GM19463 (cell line): ENCODE measurements around the gene HMGXB3.

Experiments
- ATAC-seq: cut with Tn5 transposase; IDR thresholded peaks from one replicate; pipeline ENCODE4 v1.9.1; 2021; ENCODE audit warnings: mild to moderate bottlenecking, moderate library complexity; ENCODE audit not compliant: unreplicated experiment

Gene HMGXB3

GRCh38 chr5:149988126-149988525 lies 12.4 kb upstream of the HMGXB3 start:
- no peak for ATAC-seq

GRCh38 chr5:149990518-149991376 lies 9.8 kb upstream of the HMGXB3 start:
- peak; percentile 69 for ATAC-seq

- ATAC-seq: no peak
Observed at GRCh38 chr5:149993471-149993870, 7.1 kb upstream of the HMGXB3 start.

DNA sequence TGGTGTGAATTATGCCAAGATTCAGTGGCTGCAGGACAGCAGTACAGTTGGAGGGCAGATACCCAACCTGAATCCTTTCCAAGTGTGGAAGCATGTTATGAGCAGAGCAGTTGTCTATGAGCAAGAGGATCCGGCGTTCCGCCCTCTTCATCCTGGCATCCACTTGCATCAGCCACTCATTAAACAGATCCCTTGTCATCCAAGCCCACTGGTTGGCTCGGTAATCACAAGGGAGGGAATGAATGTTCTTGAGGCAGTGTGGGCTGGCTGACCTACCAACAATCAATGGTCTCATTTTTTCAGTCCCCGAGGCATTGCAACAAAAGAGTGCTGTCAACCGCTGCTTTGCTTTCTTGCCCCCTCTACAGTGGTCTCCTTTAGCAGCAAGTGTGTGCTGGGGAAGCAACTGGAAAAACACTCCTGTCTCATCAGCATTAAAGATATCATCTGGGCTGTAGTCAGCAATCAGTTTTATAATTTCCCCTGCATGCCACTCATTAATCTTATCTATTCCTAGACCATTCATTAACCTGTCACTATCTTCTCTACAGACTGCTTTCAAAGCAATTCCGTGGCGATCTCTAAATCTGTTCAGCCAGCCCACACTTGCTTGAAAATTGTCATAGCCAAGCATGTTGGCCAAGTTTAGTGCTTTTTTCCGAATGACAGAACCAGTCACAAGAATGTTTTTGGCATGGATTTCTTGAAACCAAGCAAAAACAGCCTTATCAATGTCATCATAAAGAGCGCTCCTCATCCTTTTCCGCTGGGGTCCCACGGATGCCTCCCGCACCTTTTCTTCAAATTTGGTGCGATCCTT lies 4.9 kb upstream of the HMGXB3 start:
- no peak for ATAC-seq

GRCh38 chr5:149996205-149996890 lies 4.2 kb upstream of the HMGXB3 start:
- no peak for ATAC-seq

GRCh38 chr5:149998281-149998680 lies 2.3 kb upstream of the HMGXB3 start:
- no peak for ATAC-seq

- no peak for ATAC-seq
Observed at GRCh38 chr5:149999359-149999758, 1.2 kb upstream of the HMGXB3 start.

DNA sequence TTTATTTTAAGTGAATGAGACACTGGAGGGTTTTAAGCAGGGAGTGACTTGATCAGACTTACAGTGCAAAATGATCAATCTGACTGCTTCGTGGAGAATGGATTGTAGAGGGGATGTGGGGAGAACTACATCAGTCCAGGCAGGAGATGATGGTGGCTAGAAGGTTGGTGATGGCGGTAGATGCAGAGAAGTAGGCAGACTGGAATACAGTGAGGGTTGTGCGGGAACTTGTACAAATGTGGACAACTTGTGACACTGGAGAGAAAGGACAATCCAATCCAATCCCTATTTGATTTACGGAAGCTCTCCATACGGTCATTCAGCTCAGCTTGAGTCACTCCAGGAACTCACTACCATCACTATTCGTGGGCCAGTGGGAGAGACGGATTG lies 678 bp upstream of the HMGXB3 start:
- ATAC-seq: no peak

GRCh38 chr5:150000990-150001659 lies 586 bp downstream of the HMGXB3 start:
- ATAC-seq: no peak

DNA sequence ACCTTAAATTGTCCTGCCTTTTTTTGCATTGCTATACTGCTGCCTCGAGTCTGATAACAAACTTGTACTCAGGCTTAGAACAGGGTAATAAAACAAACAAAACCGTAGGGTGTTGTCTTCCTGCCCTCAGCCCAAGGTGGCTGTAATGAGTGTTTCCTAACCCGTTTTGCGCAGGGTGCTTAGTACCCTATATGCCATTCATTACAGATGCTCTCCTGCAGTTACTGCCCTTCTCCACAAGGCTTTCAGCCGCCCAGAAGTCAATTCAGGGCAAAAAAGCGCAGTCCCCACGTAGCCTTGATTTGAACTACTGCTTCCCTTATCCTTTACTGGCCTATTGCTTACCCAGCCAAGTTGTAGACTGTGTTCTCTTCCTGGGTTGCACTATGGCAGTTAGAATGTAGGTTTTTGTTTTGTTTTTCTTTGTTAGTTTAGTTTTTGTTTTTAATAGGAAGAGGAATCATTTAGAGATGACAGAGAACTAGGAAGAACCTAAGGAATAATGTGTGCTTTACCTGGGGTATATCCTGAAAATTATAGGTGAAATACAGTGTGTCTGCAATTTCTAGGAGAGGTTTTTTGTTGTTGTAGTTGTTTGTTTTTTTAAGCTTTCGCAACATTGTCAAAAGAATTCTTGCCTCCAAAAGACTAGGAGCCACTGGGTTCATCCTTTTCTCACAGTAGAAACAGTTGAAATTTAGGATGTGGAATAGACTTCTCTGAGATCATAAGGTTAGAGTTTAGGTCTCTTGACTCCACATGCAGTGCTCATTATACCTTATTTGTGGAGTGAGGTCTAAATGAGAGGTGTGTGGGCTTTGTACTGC lies 1.3 kb downstream of the HMGXB3 start:
- ATAC-seq: peak; percentile 48

DNA sequence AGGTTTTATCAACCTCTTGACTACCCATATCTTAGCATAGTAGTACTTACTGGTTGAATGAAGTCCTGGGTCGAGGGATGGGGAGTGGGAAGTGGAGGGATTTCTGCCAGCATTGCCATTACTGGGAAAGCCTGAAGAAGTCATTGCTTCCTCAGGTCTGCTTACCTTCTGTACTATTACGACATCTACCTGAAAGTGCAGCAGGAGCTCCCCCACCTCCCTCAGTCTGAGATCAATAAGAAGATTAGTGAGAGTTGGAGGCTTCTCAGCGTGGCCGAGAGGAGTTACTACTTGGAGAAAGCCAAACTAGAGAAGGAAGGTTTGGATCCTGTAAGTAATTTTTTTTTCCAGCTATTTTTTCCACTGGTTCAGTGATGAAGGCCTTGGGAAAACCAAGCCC lies 5.8 kb downstream of the HMGXB3 start:
- ATAC-seq: no peak

- ATAC-seq: no peak
Observed at GRCh38 chr5:150007050-150007449, 6.5 kb downstream of the HMGXB3 start.

GRCh38 chr5:150009671-150010387 lies 9.3 kb downstream of the HMGXB3 start:
- no peak for ATAC-seq

- ATAC-seq: no peak
Observed at GRCh38 chr5:150013931-150014330, 13.4 kb downstream of the HMGXB3 start.

DNA sequence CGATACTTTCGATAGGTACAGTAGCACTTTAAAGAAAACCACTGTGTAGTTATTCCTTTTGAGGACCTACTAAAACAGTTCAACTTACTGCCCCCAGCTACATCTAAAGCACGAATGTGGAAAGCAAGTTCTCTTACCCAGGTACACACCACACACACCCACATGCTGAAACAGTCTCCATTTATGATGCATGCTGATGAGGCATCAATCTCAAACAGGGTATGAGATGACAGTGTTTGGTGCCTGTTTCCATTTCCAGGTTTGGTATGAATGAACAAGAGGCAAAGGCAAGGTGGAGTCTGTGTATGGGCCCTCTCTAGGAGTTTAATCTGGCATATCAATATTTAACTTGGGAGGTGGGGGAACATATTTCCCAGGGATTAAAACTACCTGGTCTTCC lies 13.9 kb downstream of the HMGXB3 start:
- ATAC-seq: no peak

- no peak for ATAC-seq
Observed at GRCh38 chr5:150015415-150015814, 14.9 kb downstream of the HMGXB3 start.

DNA sequence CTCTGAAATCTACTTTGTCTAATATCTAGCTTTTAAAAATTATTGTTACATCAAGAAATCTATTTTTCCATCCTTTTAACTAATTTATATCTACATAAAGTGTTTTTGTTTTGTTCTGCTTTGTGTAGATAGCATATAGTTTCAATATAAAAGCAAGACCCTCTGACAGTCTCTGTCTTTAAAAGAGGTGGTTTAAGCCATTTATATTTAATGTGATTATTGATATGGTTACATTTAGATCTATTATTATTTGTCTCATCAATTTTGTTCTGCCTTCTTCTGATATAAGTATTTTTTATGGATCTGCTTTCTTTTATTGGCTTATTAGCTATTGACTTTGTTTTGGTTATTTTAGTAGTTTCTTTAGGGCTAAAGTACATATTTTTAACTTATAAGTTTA lies 16.0 kb downstream of the HMGXB3 start:
- no peak for ATAC-seq

- no peak for ATAC-seq
Observed at GRCh38 chr5:150017226-150018005, 16.9 kb downstream of the HMGXB3 start.

GRCh38 chr5:150020249-150020648 lies 19.7 kb downstream of the HMGXB3 start:
- ATAC-seq: no peak
